Left lung (tissue), 10 donors: ENCODE results near the gene KCTD3. TPM values are rescaled to one million over a fixed set of nuclear protein-coding genes. Genes with fewer than 3 reads are reported as not detected.

ENCODE experiments used
- ATAC-seq: fragments of 200-7000 bp; cut with Tn5 transposase; one replicate; pipeline ENCODE4 v1.9.1; 2020; ENCODE audit warnings: moderate library complexity
- DNase-seq, 4 donors: peaks; one replicate each; pipeline ENCODE4 v3.0.0-alpha.2; 2013 to 2020
- H3K27ac ChIP-seq, 2 donors: fragments of 200-600 bp; sonication (generic) in 1 of 2; one replicate each; pipeline versions ENCODE4 v1.5.0 to v1.8.0; 2020 to 2021
- H3K27me3 ChIP-seq, 2 donors: fragments of 200-600 bp; sonication (generic) in 1 of 2; one replicate each; pipeline versions ENCODE4 v1.5.0 to v1.8.0; 2020 to 2021
- H3K36me3 ChIP-seq, 2 donors: fragments of 200-600 bp; sonication (generic) in 1 of 2; one replicate each; pipeline versions ENCODE4 v1.5.0 to v1.8.0; 2020 to 2021
- H3K4me1 ChIP-seq, 2 donors: fragments of 200-600 bp; one replicate each; pipeline ENCODE4 v1.8.0; 2021
- H3K4me3 ChIP-seq, 2 donors: fragments of 200-600 bp; sonication (generic) in 1 of 2; one replicate each; pipeline versions ENCODE4 v1.5.0 to v1.8.0; 2020 to 2021; ENCODE audit warnings: mild to moderate bottlenecking in 1 of 2
- H3K9me3 ChIP-seq, 2 donors: fragments of 200-600 bp; sonication (generic) in 1 of 2; one replicate each; pipeline versions ENCODE4 v1.5.0 to v1.8.0; 2020 to 2021
- intact Hi-C, 2 donors: fragments of 100-400 bp; cut with DNase I; formaldehyde crosslinking; loops; one replicate each; pipeline versions ENCODE4 v1.11.2 to v1.14.2; 2022
- polyA plus RNA-seq, 6 donors: library from polyadenylated mRNA; unstranded; fragments of 120-200 nt; gene quantifications; one replicate each; pipeline ENCODE4 v1.2.1, GENCODE V29; 2013; ENCODE audit not compliant: insufficient read length in 6 of 6
- total RNA-seq, 2 donors: library from RNA; stranded (reverse); fragmentation: NEBNext Ultra II Directional; extraction: Animal tissue kit (Norgen Biotek cat#: 25700); gene quantifications; one replicate each; pipeline ENCODE4 v1.2.1, GENCODE V29; 2021
- TF ChIP-seq, protein P1 (sequence below), 2 donors: fragments of 200-600 bp; sonication (generic) in 1 of 2; IDR thresholded peaks; one replicate each; pipeline versions ENCODE4 v1.5.0 to v1.8.0; 2021; ENCODE audit warnings: antibody characterized with exemption in 2 of 2
- donor health status: DM: no; HTN: yes; CAD: no.
- donor health status: DM: no; HTN: no; CAD: no.

Gene KCTD3
- total and polyA plus RNA-seq, 8 donors = 19.8 to 81.2 (median 68.9) TPM

DNA sequence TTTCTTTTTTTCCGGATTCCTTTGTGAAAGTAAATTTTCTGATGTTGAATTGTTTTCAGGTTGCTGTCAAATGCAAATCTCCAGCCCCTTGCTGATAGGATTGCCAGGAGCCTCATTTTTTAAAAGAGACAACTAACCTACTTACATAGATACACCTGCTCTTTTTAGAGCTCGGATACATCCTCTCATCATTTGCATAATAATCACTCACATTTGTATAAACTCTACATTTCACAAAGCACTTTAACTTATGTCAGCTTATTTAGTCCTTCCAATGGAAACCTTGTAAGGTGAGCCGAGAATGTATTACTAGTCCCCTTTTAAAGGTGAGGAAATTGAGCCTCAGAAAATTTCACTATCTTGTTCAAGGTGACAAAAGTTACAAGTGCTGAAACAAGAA lies 84.8 kb downstream of the KCTD3 start:
- ATAC-seq = no peak
- H3K4me1 ChIP-seq = no peaks in the 10 kb centered on the region
- DNase-seq = no peak
- no peaks in the 10 kb centered on the region for H3K9me3 ChIP-seq
- TF ChIP-seq, protein P1, sequence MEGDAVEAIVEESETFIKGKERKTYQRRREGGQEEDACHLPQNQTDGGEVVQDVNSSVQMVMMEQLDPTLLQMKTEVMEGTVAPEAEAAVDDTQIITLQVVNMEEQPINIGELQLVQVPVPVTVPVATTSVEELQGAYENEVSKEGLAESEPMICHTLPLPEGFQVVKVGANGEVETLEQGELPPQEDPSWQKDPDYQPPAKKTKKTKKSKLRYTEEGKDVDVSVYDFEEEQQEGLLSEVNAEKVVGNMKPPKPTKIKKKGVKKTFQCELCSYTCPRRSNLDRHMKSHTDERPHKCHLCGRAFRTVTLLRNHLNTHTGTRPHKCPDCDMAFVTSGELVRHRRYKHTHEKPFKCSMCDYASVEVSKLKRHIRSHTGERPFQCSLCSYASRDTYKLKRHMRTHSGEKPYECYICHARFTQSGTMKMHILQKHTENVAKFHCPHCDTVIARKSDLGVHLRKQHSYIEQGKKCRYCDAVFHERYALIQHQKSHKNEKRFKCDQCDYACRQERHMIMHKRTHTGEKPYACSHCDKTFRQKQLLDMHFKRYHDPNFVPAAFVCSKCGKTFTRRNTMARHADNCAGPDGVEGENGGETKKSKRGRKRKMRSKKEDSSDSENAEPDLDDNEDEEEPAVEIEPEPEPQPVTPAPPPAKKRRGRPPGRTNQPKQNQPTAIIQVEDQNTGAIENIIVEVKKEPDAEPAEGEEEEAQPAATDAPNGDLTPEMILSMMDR (IDR thresholded peaks at IDR 0.05) = no peak
- no peaks in the 10 kb centered on the region for H3K36me3 ChIP-seq
- H3K4me3 ChIP-seq = no peak overlapping the region
- no peak overlapping the region for H3K27ac ChIP-seq
- no peaks in the 10 kb centered on the region for H3K27me3 ChIP-seq
- intact Hi-C loops = no loop called here

DNA sequence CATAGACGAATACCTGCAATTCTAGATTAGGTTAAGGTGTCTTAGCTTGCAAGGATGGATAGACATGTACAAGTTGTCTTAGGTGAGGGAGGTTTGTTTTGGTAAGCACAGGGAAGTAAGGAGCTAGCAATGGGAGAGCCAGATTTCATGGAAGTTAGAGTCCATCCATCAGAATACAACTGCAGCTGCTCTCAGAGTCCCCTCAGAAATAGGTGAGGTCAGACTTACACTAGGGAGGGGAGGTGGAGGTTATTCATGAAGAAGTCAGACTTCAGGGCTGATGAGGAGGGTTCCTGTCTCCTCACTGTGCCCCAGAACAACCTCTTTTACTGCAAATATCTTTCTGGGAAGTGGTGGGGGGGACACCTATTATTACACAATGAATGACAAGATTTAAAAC lies 85.3 kb downstream of the KCTD3 start:
- no peak for ATAC-seq
- TF ChIP-seq, protein P1 (IDR thresholded peaks at IDR 0.05) = no peak
- H3K9me3 ChIP-seq = no peaks in the 10 kb centered on the region

DNA sequence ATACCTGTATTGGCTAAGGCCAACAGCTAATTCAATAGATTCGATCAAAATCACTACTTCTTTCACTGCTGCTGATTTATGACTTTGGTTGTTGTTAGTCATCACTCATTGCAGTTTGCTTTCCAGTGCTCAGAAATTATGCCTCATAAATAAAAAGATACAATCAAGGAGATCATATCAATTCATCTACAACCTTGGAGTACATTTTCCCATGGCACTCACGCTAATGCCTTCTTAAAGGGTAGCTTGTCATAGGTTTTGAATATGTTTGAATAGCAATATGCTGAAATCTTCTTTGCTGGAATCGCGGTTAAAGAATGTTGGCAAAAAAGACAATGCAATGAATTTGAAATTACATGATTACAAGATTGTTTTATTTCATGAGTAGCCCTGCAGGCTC lies 89.9 kb downstream of the KCTD3 start:
- Histone ChIP-seq H3K27ac (no peak overlapping the region), H3K36me3 (no peaks in the 10 kb centered on the region), H3K27me3 (no peaks in the 10 kb centered on the region), H3K9me3 (no peaks in the 10 kb centered on the region), H3K4me1 (no peaks in the 10 kb centered on the region), H3K4me3 (no peak overlapping the region)
- TF ChIP-seq, protein P1 (IDR thresholded peaks at IDR 0.05) = no peak
- intact Hi-C loops = no loop called here
- ATAC-seq (no peak), DNase-seq (no peak)

More for the DNA sequence above, 85.3 kb downstream of the KCTD3 start:
- H3K4me3 ChIP-seq = no peak overlapping the region
- no peaks in the 10 kb centered on the region for H3K36me3 ChIP-seq
- no peak for DNase-seq
- H3K27ac ChIP-seq = no peak overlapping the region
- no peaks in the 10 kb centered on the region for H3K4me1 ChIP-seq
- no peaks in the 10 kb centered on the region for H3K27me3 ChIP-seq
- intact Hi-C loops = no loop called here

DNA sequence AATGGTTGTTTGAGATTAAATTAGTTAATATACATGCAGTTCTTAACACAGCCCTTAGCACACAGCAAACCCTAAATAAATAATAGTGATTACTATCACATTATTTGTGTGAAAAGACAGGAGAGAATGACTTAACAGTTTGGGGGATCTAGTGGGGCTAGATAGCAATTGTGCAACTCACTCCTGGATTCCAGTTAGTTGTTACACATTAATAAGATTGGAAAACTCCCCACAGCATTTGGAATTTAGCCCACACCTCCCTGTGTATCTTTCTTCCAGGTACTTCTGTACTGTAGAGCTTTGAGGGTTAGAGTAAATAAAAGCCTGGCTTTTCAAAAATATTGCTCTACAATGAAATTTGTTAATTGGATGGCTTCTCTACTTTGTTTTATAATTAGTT lies 93.2 kb downstream of the KCTD3 start:
- no peak overlapping the region for H3K4me3 ChIP-seq
- H3K4me1 ChIP-seq = no peaks in the 10 kb centered on the region
- intact Hi-C loops = no loop called here
- TF ChIP-seq, protein P1 (IDR thresholded peaks at IDR 0.05) = no peak
- ATAC-seq (peak; percentile 87), DNase-seq (no peak)
- H3K27me3 ChIP-seq = no peaks in the 10 kb centered on the region
- H3K27ac ChIP-seq = no peak overlapping the region
- no peaks in the 10 kb centered on the region for H3K9me3 ChIP-seq
- no peaks in the 10 kb centered on the region for H3K36me3 ChIP-seq

DNA sequence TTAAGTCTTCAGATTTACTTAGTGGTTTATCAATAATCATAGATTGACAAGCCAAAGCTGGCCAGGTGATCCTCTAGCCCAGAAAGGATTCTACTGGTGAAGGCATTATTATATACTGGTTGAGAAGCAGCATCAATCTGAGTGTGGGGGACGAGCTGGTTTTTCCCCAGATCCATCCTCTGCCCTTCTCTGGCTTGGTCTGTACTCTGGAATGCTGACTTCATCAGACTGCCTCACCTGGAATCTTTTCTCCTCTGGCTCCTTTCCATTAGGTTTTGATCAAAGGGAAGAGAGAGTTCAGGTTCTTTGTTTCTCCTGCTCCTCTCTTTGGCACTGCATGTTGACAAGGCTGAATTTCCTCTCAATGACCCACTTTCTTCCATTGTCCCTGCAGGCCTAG lies 93.9 kb downstream of the KCTD3 start:
- TF ChIP-seq, protein P1 (IDR thresholded peaks at IDR 0.05) = no peak
- H3K9me3 ChIP-seq = no peaks in the 10 kb centered on the region
- H3K4me1 ChIP-seq = no peaks in the 10 kb centered on the region
- no peaks in the 10 kb centered on the region for H3K27me3 ChIP-seq
- intact Hi-C loops = no loop called here
- no peaks in the 10 kb centered on the region for H3K36me3 ChIP-seq
- ATAC-seq = no peak
- DNase-seq = no peak
- H3K4me3 ChIP-seq = no peak overlapping the region
- no peak overlapping the region for H3K27ac ChIP-seq
